ENCODE measurements around the gene COA8.
"Not testable (repeated sequence)": the region's sequence is repeated elsewhere in the genome, so short reads cannot be mapped to it uniquely, and the experiment has no call there.

Gene COA8

DNA sequence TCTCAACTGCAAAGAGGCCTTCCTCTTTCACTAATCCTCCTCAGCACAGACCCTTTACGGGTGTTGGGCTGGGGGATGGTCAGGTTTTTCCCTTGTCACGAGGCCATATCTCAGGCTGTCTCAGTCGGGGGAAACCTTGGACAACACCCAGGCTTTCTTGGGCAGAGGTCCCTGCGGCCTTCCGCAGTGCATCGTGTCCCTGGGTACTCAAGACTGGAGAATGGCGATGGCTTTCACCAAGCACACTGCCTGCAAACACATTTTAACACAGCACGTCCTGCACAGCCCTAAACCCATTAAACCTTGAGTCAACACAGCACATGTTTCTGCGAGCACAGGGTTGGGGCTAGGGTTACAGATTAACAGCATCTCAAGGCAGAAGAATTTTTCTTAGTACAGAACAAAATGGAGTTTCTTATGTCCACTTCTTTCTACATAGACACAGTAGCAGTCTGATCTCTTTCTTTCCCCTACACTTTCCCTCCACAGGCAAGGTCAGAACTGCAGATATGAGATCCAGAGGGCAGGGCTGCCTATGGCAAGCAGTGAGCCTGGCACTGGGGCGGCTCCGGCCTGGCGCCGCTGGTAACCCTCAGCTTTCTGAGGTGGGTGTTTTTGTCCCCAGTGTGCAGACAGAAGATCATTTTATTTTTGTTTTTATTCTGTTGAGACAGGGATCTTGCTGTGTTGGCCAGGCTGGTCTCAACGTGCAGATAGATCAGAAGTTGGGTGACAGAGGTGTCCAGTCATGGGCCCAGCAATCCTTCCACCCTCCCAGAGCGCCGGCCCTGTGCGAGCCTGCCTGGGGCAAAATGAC, 37.1 kb upstream of the COA8 start:
- DNase-seq (ENCODE audit: low read depth): not testable (repeated sequence)

GRCh38 chr14:103526247-103526913, 36.4 kb upstream of the COA8 start:
- DNase-seq (ENCODE audit: low read depth): no peak

DNA sequence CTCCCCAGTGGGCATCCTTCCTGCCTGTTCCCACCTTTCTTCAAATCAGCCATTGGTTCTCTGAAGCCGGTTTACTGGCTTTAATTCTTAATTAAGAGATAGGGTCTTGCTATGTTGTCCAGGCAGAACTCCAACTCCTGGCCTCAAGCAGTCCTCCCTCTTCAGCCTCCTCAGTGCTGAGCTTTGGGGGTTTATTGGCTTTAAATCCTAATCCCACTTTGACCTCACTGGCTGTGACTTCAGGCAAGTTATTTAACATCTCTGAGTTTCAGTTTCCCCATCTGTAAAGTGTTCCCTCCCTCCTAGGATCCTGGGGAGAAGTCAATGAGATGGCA, 35.9 kb upstream of the COA8 start:
- DNase-seq (ENCODE audit: low read depth): no peak

DNA sequence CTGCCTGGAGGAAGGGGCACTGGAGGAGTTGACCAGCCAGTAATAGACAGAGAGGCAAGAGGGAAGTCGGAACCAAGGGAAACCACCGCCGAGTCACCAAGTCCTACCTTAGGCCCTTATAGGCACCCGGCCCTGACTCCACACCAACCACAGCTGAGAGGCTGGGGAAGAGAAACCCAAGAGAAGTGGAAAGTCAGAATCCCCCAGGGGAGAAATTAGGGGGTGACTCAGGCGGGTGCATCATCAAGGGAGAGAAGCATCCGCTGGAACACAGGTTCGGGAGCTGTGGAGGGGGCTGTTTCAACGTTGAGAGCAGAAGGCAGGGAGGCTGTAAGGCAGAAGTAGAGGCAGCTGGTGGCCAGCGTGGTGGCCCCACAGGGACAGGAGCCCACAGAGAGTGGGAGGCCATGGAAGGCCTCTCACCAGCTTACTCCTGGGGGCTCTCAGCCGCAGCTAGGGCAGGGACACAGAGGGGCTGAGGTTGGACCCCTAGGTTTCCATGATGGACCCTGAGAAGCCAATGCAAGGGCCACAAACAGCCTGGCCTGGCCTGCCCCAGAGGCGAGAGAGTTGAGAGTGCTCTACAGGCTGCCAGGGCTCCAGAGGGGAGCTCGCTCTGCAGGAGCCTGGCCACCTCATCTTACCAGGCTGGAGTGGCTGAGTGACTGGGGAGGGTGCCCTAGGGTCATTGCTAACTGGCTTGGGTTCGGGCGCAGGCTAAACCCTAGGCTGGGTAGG, 35.2 kb upstream of the COA8 start:
- DNase-seq (ENCODE audit: low read depth): no peak

DNA sequence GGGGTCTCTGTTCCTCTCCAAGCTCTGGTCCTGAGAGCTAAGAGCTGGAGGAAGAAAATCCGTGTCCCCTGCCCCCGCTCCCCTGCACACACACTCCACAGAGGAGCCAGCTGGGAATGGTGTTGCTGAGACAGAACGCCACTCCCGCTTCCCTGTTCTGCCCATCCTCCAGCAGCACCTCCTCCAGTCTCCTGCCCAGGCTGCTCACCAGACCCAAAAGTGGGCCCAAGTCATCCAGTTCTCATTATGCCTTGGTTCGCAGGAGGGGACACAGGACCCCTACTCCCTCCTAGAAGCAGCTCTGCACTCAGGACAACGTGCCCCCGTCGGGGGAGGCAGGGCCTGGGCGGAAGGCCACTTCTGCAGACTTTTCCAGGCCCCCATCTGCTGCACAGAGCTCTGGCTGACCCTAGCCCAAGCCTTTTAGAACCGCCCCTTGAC, 34.6 kb upstream of the COA8 start:
- no peak for DNase-seq (ENCODE audit: low read depth)

- peak; percentile 59 for DNase-seq (ENCODE audit: low read depth)
Observed at GRCh38 chr14:103528587-103529382, 34.0 kb upstream of the COA8 start, which contains the start of gene TRMT61A. TRMT61A (plus strand) TSS chr14:103529196; CDS start chr14:103529979, 783 bp downstream.

DNA sequence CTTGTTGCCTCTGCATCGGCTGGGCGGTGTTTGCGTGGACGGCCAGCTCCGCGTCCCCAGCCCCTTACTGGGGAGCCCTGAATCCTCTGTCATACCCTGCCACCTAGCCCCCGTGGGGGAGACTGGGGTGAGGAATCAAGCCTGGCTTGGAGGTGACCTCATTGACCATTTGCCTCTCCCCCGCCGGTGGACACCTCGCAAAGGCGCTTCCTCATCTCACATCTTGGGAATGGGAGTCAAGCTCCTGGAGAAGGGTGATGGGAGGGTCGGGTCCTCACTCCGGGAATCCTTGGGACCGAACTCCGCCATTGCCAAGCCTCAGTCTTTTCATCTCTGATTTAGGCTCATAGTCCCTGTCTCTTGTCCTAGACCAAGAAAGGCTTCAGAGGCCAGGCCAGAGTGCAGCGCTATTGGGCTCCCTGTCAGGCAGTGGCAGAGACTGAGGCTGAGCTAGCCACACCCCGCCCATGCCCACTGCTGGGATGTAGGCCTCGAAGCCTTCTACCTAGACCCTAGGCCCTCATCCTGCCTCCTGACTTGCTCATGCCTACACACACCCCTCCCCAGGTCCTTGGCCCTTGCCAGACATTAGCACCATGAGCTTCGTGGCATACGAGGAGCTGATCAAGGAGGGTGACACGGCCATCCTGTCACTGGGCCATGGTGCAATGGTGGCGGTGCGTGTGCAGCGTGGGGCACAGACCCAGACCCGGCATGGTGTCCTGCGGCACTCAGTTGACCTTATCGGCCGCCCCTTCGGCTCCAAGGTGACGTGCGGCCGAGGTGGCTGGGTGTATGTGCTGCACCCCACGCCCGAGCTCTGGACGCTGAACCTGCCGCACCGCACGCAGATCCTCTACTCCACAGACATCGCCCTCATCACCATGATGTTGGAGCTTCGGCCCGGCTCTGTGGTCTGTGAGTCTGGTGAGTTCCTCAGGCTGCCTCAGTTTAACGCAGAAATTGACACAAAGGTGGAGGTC, 33.1 kb upstream of the COA8 start:
- DNase-seq (ENCODE audit: low read depth): peak; percentile 13

DNA sequence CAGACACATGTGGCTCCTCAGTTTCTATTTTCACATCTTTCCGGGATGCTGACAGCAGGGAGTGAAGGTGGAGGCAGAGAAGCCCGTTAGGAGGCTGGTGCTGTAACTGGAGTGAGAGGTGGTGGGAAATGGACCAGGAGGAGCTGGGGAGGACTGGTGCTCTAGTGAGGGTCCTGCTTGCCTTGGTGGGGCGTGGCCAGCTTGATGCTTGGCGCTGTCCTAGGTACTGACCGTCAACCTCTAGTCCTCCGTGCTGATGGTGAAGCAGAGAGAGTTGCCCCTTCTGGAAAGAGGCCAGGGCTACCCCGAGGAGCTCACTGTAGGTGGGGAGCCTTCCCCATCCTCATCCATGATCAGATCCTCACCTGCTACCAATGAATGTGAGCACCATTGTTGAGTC, 32.4 kb upstream of the COA8 start:
- DNase-seq (ENCODE audit: low read depth): no peak

- DNase-seq (ENCODE audit: low read depth): no peak
Observed at GRCh38 chr14:103530831-103531230, 31.9 kb upstream of the COA8 start.

- no peak for DNase-seq (ENCODE audit: low read depth)
Observed at GRCh38 chr14:103531421-103532215, 31.1 kb upstream of the COA8 start.

DNA sequence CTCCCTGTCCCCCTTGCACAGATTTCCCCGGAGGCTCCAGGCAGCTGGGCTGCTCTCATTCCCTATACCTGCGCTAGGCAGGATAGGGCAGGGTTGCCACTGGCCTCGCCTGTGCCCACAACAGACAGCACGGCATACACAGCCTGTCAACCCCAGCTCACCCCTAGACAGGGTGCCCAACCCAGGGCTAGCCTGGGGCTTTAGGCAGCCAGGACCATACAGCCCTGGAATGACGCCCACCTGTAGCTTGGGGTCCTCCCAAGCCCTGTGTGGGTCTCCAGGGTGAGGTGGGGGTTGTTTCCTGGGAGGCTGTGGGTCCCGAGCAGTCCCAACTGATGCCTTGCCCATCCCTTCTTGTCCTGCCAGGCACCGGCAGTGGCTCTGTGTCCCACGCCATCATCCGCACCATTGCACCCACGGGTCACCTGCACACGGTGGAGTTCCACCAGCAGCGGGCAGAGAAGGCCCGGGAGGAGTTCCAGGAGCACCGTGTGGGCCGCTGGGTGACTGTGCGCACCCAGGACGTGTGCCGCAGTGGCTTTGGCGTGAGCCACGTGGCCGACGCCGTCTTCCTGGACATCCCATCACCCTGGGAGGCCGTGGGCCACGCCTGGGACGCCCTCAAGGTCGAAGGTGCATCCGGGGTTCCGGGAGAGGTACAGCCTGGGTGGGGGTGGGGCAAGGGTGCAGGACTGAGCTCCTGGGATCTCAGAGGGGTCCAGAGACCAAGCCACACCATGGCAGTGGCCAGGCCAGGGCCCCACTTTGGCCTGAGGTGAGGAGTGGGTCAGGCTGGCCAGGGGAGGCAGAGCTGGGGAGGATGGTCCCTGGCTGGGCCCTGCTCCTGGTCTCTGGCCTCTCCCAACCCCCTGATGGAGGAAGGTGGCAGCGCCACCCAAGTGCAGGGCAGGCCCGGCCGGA, 30.3 kb upstream of the COA8 start:
- no peak for DNase-seq (ENCODE audit: low read depth)

- no peak for DNase-seq (ENCODE audit: low read depth)
Observed at GRCh38 chr14:103533137-103533998, 29.4 kb upstream of the COA8 start.

DNA sequence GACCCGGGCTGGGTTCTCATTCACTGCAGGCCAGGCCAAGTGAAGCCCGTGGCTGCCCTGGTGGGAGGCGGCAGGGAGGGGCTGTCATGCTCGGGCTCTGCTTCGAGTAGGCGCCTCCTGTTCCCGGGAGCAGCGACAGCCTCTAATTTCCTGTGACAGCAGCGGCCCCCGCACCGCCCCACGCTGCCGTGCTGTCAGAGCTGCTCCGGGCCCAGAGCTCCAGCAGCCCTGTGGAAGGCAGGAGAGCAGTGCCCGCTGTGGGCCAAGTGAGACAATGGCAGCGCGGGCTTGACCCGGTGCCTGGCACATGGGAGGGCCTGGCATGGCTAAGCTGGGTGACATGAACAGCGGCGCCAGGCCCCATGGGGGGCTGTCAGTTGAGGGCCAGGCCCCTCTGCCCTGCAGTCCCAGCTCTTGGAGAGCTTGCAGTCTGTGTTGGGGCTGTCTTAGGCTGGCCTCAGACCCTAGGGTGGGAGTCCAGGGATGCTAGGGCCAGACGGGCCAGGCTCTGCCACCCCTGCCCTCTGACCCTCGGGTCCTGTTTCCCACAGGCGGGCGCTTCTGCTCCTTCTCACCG, 28.7 kb upstream of the COA8 start:
- DNase-seq (ENCODE audit: low read depth): no peak

DNA sequence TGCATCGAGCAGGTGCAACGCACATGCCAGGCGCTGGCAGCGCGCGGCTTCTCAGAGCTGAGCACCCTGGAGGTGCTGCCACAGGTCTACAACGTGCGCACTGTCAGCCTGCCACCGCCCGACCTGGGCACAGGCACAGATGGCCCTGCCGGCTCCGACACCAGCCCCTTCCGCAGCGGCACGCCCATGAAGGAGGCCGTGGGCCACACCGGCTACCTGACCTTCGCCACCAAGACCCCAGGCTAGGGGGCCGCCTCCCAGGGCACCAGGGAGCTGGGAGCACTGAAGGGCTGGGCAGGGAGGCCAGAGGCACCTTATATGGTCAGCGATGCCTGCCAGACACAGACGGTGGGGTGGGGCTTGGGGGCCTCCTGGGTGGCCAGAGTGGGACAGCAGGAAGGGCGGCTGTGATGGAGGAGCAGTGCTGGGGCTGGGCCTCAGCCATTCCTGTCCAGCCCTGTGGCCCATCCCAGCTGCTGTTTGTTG, 28.1 kb upstream of the COA8 start:
- DNase-seq (ENCODE audit: low read depth): no peak

DNA sequence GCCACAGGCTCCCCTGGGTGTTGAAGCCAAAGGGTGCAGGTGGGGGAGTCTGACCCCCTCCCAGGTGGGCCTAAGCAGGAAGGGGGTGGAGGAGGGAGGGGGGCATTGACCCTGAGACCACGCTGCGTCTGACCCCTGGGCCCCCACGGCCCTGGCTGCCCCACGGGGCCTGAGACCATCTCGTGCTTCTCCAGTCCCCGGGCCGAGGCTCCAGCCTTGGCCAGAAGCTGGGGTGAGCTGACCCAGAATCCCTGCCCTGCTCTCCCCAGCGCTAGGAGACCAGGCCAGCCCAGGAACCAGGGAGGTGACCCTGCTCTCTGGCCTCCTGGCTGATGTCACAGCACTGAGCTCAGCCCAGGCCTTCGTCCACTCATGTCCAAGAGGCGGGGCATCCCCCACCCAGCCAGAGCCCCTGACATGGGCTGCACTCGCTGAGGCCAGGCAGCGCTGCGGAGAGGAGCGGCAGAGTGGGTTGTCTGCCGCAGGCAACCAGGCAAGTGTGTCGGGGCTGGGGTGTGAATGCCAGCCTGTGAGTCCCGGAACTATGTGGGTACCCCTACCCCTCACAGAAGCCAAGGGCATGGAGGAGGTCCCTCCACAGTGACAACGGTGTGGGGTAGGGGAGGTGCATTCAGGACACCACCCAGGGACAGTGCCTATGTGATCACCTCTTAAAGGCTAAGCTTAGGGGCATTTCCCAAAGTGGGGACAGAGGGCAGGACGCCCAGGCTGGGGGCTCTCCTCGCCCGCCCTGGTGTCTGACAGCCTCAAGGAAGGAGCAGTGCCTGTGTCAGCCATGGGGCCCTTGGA, 27.5 kb upstream of the COA8 start:
- DNase-seq (ENCODE audit: low read depth): no peak

DNA sequence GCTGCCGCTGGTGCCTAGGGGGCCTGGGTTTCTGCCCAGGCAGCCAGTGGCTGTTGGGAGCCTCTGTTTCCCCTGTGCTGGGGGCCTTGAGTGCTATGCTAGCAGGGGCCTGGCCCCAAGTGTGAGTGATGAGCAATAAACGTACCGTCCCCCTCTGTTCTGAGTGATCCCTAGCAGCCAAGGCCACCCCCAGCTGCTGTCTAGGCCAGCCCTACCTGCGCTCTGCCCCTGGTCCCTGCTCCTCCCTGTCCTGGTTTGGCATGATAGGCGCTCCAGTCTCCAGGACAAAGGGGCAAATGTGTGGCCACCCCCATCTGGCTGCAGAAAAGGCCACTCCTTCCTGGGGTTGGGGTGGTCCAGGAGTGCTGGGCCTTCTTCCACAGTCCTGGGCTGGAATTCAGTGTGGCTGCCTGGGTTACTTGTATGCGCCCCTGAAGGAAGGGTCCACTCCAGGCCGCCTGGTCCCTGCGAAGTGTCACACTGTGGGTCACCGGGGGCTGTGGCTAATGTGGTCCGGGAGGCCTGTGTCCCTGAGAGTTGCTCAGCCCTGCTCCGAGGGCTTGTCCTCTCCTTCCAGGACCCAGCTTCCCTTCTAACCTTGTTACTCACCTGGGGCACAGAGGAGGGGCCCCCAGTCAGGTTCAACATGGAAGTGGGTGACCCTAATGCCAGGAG, 26.7 kb upstream of the COA8 start:
- no peak for DNase-seq (ENCODE audit: low read depth)
